Endothelial cell (in vitro differentiated cells): Measurements from ENCODE around the gene EDN2. TPM values are rescaled to one million over a fixed set of nuclear protein-coding genes. Genes with fewer than 3 reads are reported as not detected.

ENCODE experiments used
- DNase-seq: peaks from one replicate; pipeline ENCODE4 v3.0.0; 2021; ENCODE audit warnings: low spot score
- H3K27ac Mint-ChIP-seq: one replicate; pipeline ENCODE4 v1.8.0; 2021; ENCODE audit warnings: mixed read lengths, inconsistent platforms; ENCODE audit not compliant: unreplicated experiment
- H3K27me3 Mint-ChIP-seq: one replicate; pipeline ENCODE4 v1.8.0; 2021; ENCODE audit warnings: mild to moderate bottlenecking, moderate library complexity, mixed read lengths, inconsistent platforms; ENCODE audit not compliant: unreplicated experiment
- H3K36me3 Mint-ChIP-seq: one replicate; pipeline ENCODE4 v1.8.0; 2021; ENCODE audit warnings: mild to moderate bottlenecking, low read depth, mixed read lengths, inconsistent platforms; ENCODE audit not compliant: unreplicated experiment
- H3K4me1 Mint-ChIP-seq: one replicate; pipeline ENCODE4 v1.8.0; 2021; ENCODE audit warnings: mild to moderate bottlenecking, mixed read lengths, inconsistent platforms; ENCODE audit not compliant: unreplicated experiment
- H3K4me3 Mint-ChIP-seq: one replicate; pipeline ENCODE4 v1.8.0; 2021; ENCODE audit warnings: mild to moderate bottlenecking, mixed read lengths, inconsistent platforms; ENCODE audit not compliant: unreplicated experiment
- H3K9me3 Mint-ChIP-seq: one replicate; pipeline ENCODE4 v1.8.0; 2021; ENCODE audit warnings: mixed read lengths, inconsistent platforms; ENCODE audit not compliant: unreplicated experiment
- total RNA-seq: library from RNA; stranded (reverse); fragmentation: NEBNext Ultra II Directional; extraction: Animal tissue kit (Norgen Biotek cat#: 25700); gene quantifications from one replicate; pipeline ENCODE4 v1.2.1, GENCODE V29; 2021; ENCODE audit not compliant: unreplicated experiment
- TF ChIP-seq, protein P1 (sequence below): fragments of 200-600 bp; sonication (generic); IDR thresholded peaks from one replicate; pipeline ENCODE4 v1.5.0; 2021; ENCODE audit warnings: antibody characterized with exemption; ENCODE audit not compliant: unreplicated experiment

Gene EDN2
- total RNA-seq, 1 donor from 2014 or later, result 0.21 TPM

DNA sequence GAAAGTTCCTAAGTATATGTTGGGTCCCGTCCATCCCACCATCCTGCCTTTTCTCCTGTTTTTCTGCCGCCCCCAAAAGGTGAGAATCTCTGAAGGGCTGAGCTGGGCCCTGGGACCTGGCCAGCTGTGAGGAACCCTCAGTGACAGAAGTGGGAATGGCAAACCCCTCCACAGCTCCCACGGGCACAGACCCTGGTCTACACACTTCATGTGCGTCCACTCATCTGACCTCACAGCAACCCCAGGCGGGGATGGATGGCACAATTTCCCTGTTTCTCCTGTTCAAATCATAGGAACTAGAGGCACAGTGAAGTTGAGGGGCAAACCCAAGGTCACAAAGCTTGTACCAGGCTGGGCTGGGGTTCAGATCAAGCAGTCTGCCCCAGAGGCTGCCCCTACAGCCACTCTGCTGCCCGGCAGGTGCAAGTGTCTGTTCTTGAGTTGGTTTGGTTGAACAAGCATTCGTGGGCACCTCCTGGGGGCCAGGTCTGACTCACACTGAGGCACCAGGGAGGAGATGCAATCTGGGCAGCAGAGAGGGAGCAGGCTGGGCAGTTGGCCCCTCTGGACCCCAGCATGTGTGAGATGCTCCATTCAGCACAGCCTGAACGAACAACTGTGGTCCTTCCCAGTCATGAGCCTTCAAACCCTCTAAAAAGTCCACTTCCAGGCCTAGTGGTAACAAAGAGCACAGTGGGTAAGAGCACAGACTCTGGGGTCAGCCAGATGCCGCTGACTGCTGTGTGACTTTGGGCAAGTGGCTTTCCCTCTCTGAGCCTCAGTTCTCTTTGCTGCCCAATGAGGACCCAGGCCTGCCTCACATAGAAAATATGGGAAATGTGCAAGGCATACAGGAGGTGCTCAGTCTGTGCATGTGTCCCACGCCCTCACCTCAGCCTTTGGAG is 4.0 kb downstream of the EDN2 start:
- H3K27me3 Mint-ChIP-seq, result peaks cover 16% of the 10 kb centered on the region
- no peak overlapping the region for H3K27ac Mint-ChIP-seq

GRCh38 chr1:41479808-41480160 is 4.7 kb downstream of the EDN2 start:
- Mint-ChIP-seq H3K4me1 (peaks cover 31% of the 10 kb centered on the region), H3K4me3 (no peak overlapping the region), H3K9me3 (no peaks in the 10 kb centered on the region), H3K36me3 (no peaks in the 10 kb centered on the region), H3K27ac (no peak overlapping the region), H3K27me3 (peaks cover 15% of the 10 kb centered on the region)
- DNase-seq, result no peak
- TF ChIP-seq, protein P1, sequence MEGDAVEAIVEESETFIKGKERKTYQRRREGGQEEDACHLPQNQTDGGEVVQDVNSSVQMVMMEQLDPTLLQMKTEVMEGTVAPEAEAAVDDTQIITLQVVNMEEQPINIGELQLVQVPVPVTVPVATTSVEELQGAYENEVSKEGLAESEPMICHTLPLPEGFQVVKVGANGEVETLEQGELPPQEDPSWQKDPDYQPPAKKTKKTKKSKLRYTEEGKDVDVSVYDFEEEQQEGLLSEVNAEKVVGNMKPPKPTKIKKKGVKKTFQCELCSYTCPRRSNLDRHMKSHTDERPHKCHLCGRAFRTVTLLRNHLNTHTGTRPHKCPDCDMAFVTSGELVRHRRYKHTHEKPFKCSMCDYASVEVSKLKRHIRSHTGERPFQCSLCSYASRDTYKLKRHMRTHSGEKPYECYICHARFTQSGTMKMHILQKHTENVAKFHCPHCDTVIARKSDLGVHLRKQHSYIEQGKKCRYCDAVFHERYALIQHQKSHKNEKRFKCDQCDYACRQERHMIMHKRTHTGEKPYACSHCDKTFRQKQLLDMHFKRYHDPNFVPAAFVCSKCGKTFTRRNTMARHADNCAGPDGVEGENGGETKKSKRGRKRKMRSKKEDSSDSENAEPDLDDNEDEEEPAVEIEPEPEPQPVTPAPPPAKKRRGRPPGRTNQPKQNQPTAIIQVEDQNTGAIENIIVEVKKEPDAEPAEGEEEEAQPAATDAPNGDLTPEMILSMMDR, result no peak

More for the DNA sequence above, 4.0 kb downstream of the EDN2 start:
- no peaks in the 10 kb centered on the region for H3K36me3 Mint-ChIP-seq
- DNase-seq, result no peak
- TF ChIP-seq, protein P1, result no peak
- no peaks in the 10 kb centered on the region for H3K9me3 Mint-ChIP-seq
- H3K4me3 Mint-ChIP-seq, result no peak overlapping the region
- H3K4me1 Mint-ChIP-seq, result peaks cover 31% of the 10 kb centered on the region

GRCh38 chr1:41479000-41479807 is 5.3 kb downstream of the EDN2 start:
- TF ChIP-seq, protein P1, result no peak
- Mint-ChIP-seq H3K27ac (no peak overlapping the region), H3K4me1 (peaks cover 31% of the 10 kb centered on the region), H3K36me3 (no peaks in the 10 kb centered on the region), H3K9me3 (no peaks in the 10 kb centered on the region), H3K27me3 (peaks cover 15% of the 10 kb centered on the region), H3K4me3 (no peak overlapping the region)
- no peak for DNase-seq

DNA sequence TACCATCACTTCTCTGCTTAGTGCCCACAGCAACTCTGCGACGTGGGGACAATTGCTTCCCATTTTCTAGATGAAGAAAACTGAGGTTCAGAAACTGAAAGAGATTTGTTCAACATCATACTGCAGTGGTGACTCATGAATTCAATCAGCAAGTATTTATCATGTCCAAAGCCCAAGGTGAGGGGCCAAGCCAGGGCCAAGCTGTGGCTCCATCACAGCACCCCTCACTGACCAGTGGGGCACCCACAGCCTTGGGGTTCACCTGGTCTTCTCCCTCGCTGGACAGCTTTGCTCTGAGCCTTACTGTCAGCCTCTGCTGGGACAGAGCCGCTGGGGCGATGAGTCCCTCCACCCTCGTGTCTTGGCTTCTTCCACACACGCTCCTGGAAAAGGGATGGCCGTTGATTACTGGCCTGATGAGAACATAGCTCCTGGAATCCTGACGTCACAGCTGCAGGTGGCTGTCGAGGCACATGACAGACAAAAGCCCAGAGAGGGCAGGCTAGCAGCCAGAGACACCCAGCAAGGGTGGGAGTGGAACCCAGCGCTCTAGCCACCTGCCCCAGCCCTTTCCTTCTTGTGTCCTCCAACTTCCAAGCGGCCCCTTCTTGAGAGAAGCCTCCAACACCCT is 6.2 kb downstream of the EDN2 start:
- no peak overlapping the region for H3K4me3 Mint-ChIP-seq
- H3K27ac Mint-ChIP-seq, result no peak overlapping the region

More for the DNA sequence above, 6.2 kb downstream of the EDN2 start:
- TF ChIP-seq, protein P1, result no peak
- no peaks in the 10 kb centered on the region for H3K9me3 Mint-ChIP-seq
- peaks cover 31% of the 10 kb centered on the region for H3K4me1 Mint-ChIP-seq
- peaks cover 14% of the 10 kb centered on the region for H3K27me3 Mint-ChIP-seq
- no peak for DNase-seq
- no peaks in the 10 kb centered on the region for H3K36me3 Mint-ChIP-seq
